Measurements from ENCODE around the gene LCE5A.

The LCE5A gene

GRCh38 chr1:152495066-152495675, 15.4 kb upstream of the LCE5A start:
- Histone ChIP-seq H3K27me3 (ENCODE audit: insufficient read depth, low read length) (no peaks in the 10 kb centered on the region), H3K27ac (ENCODE audit: low read depth, low read length) (no peak overlapping the region), H3K4me1 (ENCODE audit: insufficient read depth, low read length) (no peaks in the 10 kb centered on the region), H3K9me3 (ENCODE audit: insufficient read depth, low read depth, low read length) (peaks cover 75% of the 10 kb centered on the region), H3K36me3 (ENCODE audit: insufficient read depth, low read length) (no peaks in the 10 kb centered on the region), H3K4me3 (ENCODE audit: low read length) (no peak overlapping the region), H3K9ac (ENCODE audit: low read depth, low read length) (no peak overlapping the region)
- 74% methylated on average over 4 of the region's 4 CpGs for WGBS

DNA sequence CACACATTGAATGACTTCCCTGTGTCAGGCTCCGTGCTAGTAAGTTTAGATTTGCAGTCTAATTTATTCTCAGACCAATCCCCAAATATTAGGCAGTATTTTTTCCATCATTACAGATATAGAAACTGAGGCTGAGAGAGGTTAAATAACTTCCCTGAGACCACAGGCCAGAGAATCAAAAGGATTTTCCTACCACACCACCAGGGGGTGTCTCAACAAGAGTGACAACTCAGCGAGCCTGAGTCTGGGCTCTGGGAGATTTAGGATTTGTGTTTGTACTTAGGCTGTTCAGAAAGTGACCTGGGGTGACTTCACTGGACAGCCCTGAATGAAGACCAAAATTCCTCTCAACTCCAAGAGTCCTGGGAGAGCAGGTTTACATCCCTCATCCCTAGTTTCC, 13.3 kb upstream of the LCE5A start:
- H3K36me3 ChIP-seq (ENCODE audit: insufficient read depth, low read length) = no peaks in the 10 kb centered on the region
- H3K4me1 ChIP-seq (ENCODE audit: insufficient read depth, low read length) = no peaks in the 10 kb centered on the region
- H3K9me3 ChIP-seq (ENCODE audit: insufficient read depth, low read depth, low read length) = peaks cover 88% of the 10 kb centered on the region
- WGBS = no CpG with 5 or more reads among the region's 2 CpGs
- no peak overlapping the region for H3K4me3 ChIP-seq (ENCODE audit: low read length)
- H3K27ac ChIP-seq (ENCODE audit: low read depth, low read length) = no peak overlapping the region
- H3K9ac ChIP-seq (ENCODE audit: low read depth, low read length) = no peak overlapping the region
- H3K27me3 ChIP-seq (ENCODE audit: insufficient read depth, low read length) = no peaks in the 10 kb centered on the region

- WGBS = 31% methylated on average over 2 of the region's 2 CpGs
- H3K4me3 ChIP-seq (ENCODE audit: low read length) = no peak overlapping the region
- H3K36me3 ChIP-seq (ENCODE audit: insufficient read depth, low read length) = no peaks in the 10 kb centered on the region
- no peak overlapping the region for H3K9ac ChIP-seq (ENCODE audit: low read depth, low read length)
- H3K9me3 ChIP-seq (ENCODE audit: insufficient read depth, low read depth, low read length) = peaks cover 95% of the 10 kb centered on the region
- H3K27me3 ChIP-seq (ENCODE audit: insufficient read depth, low read length) = no peaks in the 10 kb centered on the region
- H3K4me1 ChIP-seq (ENCODE audit: insufficient read depth, low read length) = no peaks in the 10 kb centered on the region
- H3K27ac ChIP-seq (ENCODE audit: low read depth, low read length) = no peak overlapping the region
These were observed 8.9 kb upstream of the LCE5A start for GRCh38 chr1:152501704-152502103.

DNA sequence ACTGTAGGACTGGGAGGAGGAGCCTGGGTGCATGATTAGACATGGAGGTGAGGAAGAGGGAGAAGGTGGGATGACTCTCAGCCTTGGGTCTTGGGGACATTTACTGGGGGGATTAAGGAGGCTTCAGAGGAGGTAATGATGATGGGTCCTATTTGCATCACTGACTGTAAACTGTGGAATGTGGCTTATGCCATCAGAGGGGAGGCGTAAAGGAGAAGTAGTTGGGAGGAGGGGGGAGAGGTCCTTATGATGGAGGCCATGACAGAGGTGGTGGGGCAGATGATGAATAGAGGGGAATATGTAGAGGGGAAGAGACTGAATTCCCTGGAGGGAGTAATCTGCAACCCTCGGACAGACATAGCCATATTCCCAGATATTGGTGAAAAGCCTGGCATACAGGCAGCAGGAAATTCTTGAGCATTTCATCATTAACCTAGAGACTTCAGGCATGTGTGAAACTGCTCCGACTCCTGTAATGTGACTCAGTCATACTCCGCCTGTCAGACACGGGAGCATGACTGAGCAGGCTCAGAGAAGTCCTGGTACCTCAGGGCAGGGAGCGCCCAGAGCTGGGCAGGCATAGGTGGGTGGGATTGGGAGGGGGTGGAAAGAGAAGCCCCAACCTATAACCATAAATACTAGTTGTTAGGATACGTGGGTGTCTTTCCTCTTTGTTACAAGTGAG, 8.0 kb upstream of the LCE5A start:
- H3K4me1 ChIP-seq (ENCODE audit: insufficient read depth, low read length) = no peaks in the 10 kb centered on the region
- H3K27ac ChIP-seq (ENCODE audit: low read depth, low read length) = no peak overlapping the region
- 88% methylated on average over 5 of the region's 7 CpGs for whole genome bisulfite sequencing
- no peaks in the 10 kb centered on the region for H3K27me3 ChIP-seq (ENCODE audit: insufficient read depth, low read length)
- H3K4me3 ChIP-seq (ENCODE audit: low read length) = no peak overlapping the region
- peaks cover 98% of the 10 kb centered on the region for H3K9me3 ChIP-seq (ENCODE audit: insufficient read depth, low read depth, low read length)
- H3K36me3 ChIP-seq (ENCODE audit: insufficient read depth, low read length) = no peaks in the 10 kb centered on the region
- H3K9ac ChIP-seq (ENCODE audit: low read depth, low read length) = no peak overlapping the region

GRCh38 chr1:152505083-152505482, 5.5 kb upstream of the LCE5A start:
- WGBS = 68% methylated on average over 2 of the region's 2 CpGs
- no peak overlapping the region for H3K4me3 ChIP-seq (ENCODE audit: low read length)
- no peak overlapping the region for H3K9ac ChIP-seq (ENCODE audit: low read depth, low read length)
- no peaks in the 10 kb centered on the region for H3K36me3 ChIP-seq (ENCODE audit: insufficient read depth, low read length)
- H3K9me3 ChIP-seq (ENCODE audit: insufficient read depth, low read depth, low read length) = peaks cover 92% of the 10 kb centered on the region
- no peak overlapping the region for H3K27ac ChIP-seq (ENCODE audit: low read depth, low read length)
- H3K4me1 ChIP-seq (ENCODE audit: insufficient read depth, low read length) = no peaks in the 10 kb centered on the region
- no peaks in the 10 kb centered on the region for H3K27me3 ChIP-seq (ENCODE audit: insufficient read depth, low read length)

DNA sequence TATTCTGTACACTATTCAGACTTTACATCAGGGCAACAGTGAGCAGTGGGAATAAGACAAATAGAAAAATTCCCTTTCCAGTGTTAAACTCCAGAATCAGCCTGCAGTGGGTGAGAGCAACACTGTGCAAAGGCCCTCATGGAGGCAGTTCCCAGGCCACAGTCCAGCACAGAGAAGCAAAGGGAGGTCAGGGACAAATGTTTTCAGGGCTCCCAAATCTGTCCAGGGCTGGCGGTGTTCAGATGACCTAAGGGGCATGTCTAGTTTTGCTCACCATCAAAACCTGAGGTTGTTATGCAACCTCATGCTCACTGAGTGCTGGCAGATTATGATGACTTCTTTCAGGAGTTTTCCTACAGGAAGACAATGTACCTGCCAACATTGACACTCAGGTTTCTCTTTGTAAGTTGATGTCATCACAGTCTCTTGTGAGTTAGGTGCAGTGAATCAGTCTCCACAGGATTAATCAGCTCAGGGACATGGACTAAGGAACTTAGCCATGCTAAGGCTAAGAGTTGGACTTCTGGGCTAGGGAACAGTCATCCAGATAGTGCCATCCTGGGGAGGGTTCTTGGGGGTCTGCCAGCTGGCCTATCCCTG, 3.6 kb upstream of the LCE5A start:
- no peaks in the 10 kb centered on the region for H3K27me3 ChIP-seq (ENCODE audit: insufficient read depth, low read length)
- H3K4me1 ChIP-seq (ENCODE audit: insufficient read depth, low read length) = no peaks in the 10 kb centered on the region
- H3K9ac ChIP-seq (ENCODE audit: low read depth, low read length) = no peak overlapping the region
- no peak overlapping the region for H3K27ac ChIP-seq (ENCODE audit: low read depth, low read length)
- WGBS = 85% methylated on average over 1 of the region's 1 CpG
- H3K4me3 ChIP-seq (ENCODE audit: low read length) = no peak overlapping the region
- peaks cover 92% of the 10 kb centered on the region for H3K9me3 ChIP-seq (ENCODE audit: insufficient read depth, low read depth, low read length)
- H3K36me3 ChIP-seq (ENCODE audit: insufficient read depth, low read length) = no peaks in the 10 kb centered on the region

DNA sequence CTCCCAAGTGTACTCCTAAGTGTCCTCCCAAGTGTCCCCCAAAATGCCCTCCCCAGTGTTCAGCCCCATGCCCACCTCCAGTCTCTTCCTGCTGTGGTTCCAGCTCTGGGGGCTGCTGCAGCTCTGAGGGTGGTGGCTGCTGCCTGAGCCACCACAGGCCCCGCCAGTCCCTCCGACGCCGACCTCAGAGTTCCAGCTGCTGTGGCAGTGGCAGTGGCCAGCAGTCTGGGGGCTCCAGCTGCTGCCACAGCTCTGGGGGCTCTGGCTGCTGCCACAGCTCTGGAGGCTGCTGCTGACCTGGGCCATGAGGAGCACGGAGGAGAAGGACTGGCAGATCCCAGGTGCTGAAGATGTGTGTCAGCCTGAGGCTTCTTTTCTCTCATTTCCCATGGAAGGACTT, 993 bp downstream of the LCE5A start:
- no peaks in the 10 kb centered on the region for H3K36me3 ChIP-seq (ENCODE audit: insufficient read depth, low read length)
- H3K4me3 ChIP-seq (ENCODE audit: low read length) = no peak overlapping the region
- H3K4me1 ChIP-seq (ENCODE audit: insufficient read depth, low read length) = no peaks in the 10 kb centered on the region
- H3K9ac ChIP-seq (ENCODE audit: low read depth, low read length) = no peak overlapping the region
- WGBS = 84% methylated on average over 5 of the region's 5 CpGs
- peaks cover 90% of the 10 kb centered on the region for H3K9me3 ChIP-seq (ENCODE audit: insufficient read depth, low read depth, low read length)
- peaks cover 3% of the 10 kb centered on the region; the same call in 1 of the 2 replicates for H3K27me3 ChIP-seq (ENCODE audit: insufficient read depth, low read length)
- no peak overlapping the region for H3K27ac ChIP-seq (ENCODE audit: low read depth, low read length)

- Histone ChIP-seq H3K9ac (ENCODE audit: low read depth, low read length) (no peak overlapping the region), H3K36me3 (ENCODE audit: insufficient read depth, low read length) (no peaks in the 10 kb centered on the region), H3K27ac (ENCODE audit: low read depth, low read length) (no peak overlapping the region), H3K9me3 (ENCODE audit: insufficient read depth, low read depth, low read length) (peaks cover 90% of the 10 kb centered on the region), H3K4me3 (ENCODE audit: low read length) (no peak overlapping the region), H3K4me1 (ENCODE audit: insufficient read depth, low read length) (no peaks in the 10 kb centered on the region), H3K27me3 (ENCODE audit: insufficient read depth, low read length) (peaks cover 3% of the 10 kb centered on the region; the same call in 1 of the 2 replicates)
- 54% methylated on average over 3 of the region's 3 CpGs for WGBS
These were observed 2.5 kb downstream of the LCE5A start for GRCh38 chr1:152513081-152513480.

- H3K36me3 ChIP-seq (ENCODE audit: insufficient read depth, low read length) = no peaks in the 10 kb centered on the region
- H3K9me3 ChIP-seq (ENCODE audit: insufficient read depth, low read depth, low read length) = peaks cover 96% of the 10 kb centered on the region
- H3K27me3 ChIP-seq (ENCODE audit: insufficient read depth, low read length) = peaks cover 3% of the 10 kb centered on the region; the same call in 1 of the 2 replicates
- H3K4me3 ChIP-seq (ENCODE audit: low read length) = no peak overlapping the region
- H3K4me1 ChIP-seq (ENCODE audit: insufficient read depth, low read length) = no peaks in the 10 kb centered on the region
- no peak overlapping the region for H3K27ac ChIP-seq (ENCODE audit: low read depth, low read length)
- no peak overlapping the region for H3K9ac ChIP-seq (ENCODE audit: low read depth, low read length)
- 88% methylated on average over 17 of the region's 17 CpGs for WGBS
These were observed 4.3 kb downstream of the LCE5A start for GRCh38 chr1:152514715-152515433.

DNA sequence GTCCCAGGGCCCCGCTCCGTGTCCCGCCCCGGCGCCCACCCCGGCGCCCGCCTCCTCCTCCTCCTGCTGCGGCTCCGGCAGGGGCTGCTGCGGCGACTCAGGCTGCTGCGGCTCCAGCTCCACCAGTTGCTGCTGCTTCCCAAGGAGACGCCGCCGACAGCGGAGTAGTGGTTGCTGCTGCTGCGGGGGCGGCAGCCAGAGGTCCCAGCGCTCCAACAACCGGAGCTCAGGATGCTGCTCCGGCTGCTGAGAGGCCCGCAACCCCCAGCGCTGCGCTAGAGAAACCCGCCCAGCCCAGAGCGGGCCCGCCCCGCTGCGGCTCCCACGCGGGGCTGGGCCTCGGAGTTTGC, 4.8 kb downstream of the LCE5A start:
- Histone ChIP-seq H3K9me3 (ENCODE audit: insufficient read depth, low read depth, low read length) (peaks cover 96% of the 10 kb centered on the region), H3K27me3 (ENCODE audit: insufficient read depth, low read length) (peaks cover 3% of the 10 kb centered on the region; the same call in 1 of the 2 replicates), H3K9ac (ENCODE audit: low read depth, low read length) (no peak overlapping the region), H3K4me3 (ENCODE audit: low read length) (no peak overlapping the region), H3K36me3 (ENCODE audit: insufficient read depth, low read length) (no peaks in the 10 kb centered on the region), H3K27ac (ENCODE audit: low read depth, low read length) (no peak overlapping the region), H3K4me1 (ENCODE audit: insufficient read depth, low read length) (no peaks in the 10 kb centered on the region)
- WGBS = 86% methylated on average over 33 of the region's 33 CpGs

DNA sequence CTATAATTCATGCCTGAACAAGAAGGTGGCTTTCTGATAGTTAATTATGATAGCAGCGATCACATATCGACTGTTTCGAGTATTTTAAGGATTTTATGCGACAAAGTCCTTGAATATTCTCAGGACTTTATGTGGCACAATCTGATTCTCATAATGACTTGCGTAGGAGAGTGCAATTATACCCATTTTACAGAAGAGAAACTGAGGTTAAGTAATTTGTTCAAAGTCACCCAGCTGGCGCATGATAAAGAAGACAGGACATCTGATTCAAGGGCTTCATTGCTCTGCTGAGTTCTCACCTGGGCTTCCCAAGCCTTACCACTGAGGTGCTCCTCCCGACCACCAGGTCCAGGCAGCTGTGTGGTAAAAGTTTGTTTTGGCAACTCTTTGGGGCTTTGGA, 5.5 kb downstream of the LCE5A start:
- Histone ChIP-seq H3K9ac (ENCODE audit: low read depth, low read length) (no peak overlapping the region), H3K27me3 (ENCODE audit: insufficient read depth, low read length) (peaks cover 3% of the 10 kb centered on the region; the same call in 1 of the 2 replicates), H3K27ac (ENCODE audit: low read depth, low read length) (no peak overlapping the region), H3K4me1 (ENCODE audit: insufficient read depth, low read length) (no peaks in the 10 kb centered on the region), H3K9me3 (ENCODE audit: insufficient read depth, low read depth, low read length) (peaks cover 96% of the 10 kb centered on the region), H3K4me3 (ENCODE audit: low read length) (no peak overlapping the region), H3K36me3 (ENCODE audit: insufficient read depth, low read length) (no peaks in the 10 kb centered on the region)
- WGBS = 88% methylated on average over 7 of the region's 7 CpGs

Measured in HUES64 (cell line).